Tibial artery (tissue), 4 donors: ENCODE measurements around the gene ITPR1.

ENCODE experiments used
- DNase-seq, 2 donors: peaks; one replicate each; pipeline ENCODE4 v3.0.0-alpha.2; 2019
- H3K27ac ChIP-seq, 2 donors: fragments of 200-600 bp; sonication (generic) in 1 of 2; 1 replicate in 1 of 2; 2 replicates in 1 of 2; pipeline ENCODE4 v1.5.1; 2018 to 2019; ENCODE audit warnings: mild to moderate bottlenecking in 1 of 2
- H3K27me3 ChIP-seq, 2 donors: fragments of 200-600 bp; sonication (generic) in 1 of 2; one replicate each; pipeline versions ENCODE4 v1.5.1 to v1.6.0; 2016 to 2019
- H3K36me3 ChIP-seq, 3 donors: fragments of 200-600 bp; sonication (generic) in 2 of 3; one replicate each; pipeline ENCODE4 v1.5.1; 2016 to 2019; ENCODE audit warnings: mild to moderate bottlenecking in 2 of 3
- H3K4me1 ChIP-seq, 4 donors: fragments of 200-600 bp; sonication (generic) in 2 of 4; 1 replicate in 3 of 4; 2 replicates in 1 of 4; pipeline ENCODE4 v1.5.1; 2016 to 2019
- H3K4me3 ChIP-seq, 2 donors: fragments of 200-600 bp; sonication (generic) in 1 of 2; 1 replicate in 1 of 2; 2 replicates in 1 of 2; pipeline ENCODE4 v1.5.1; 2018 to 2019; ENCODE audit warnings: mild to moderate bottlenecking in 2 of 2
- H3K9me3 ChIP-seq, 3 donors: fragments of 200-600 bp; sonication (generic) in 1 of 3; one replicate each; pipeline ENCODE4 v1.5.1; 2016 to 2019
- CTCF ChIP-seq, 2 experiments: fragments of 200-600 bp in 1 of 2; fragments of 450-650 bp in 1 of 2; IDR thresholded peaks; one replicate each; pipeline ENCODE4 v1.5.1; 2017 to 2019; ENCODE audit warnings: antibody characterized with exemption in 2 of 2, mild to moderate bottlenecking in 1 of 2, moderate library complexity in 1 of 2
- intact Hi-C: fragments of 100-400 bp; cut with DNase I; formaldehyde crosslinking; loops from one replicate; pipeline ENCODE4 v1.15.0; 2023; ENCODE audit warnings: low total_unique reads

The ITPR1 gene

GRCh38 chr3:4634894-4635293 lies 141.7 kb downstream of the ITPR1 start:
- peaks cover 0 to 10% (median 3%) of the 10 kb centered on the region in 4 donors for H3K4me1 ChIP-seq
- peaks cover 5 to 11% (median 5%) of the 10 kb centered on the region in 3 donors for H3K36me3 ChIP-seq
- H3K9me3 ChIP-seq = no peaks in the 10 kb centered on the region
- no peak overlapping the region for H3K27ac ChIP-seq
- no peak for TF ChIP-seq CTCF (IDR thresholded peaks at IDR 0.05)
- intact Hi-C loops = loop anchor here (2.0 kb wide), 1 partner anchor 286 kb away; no protein-coding TSS in a partner anchor
- no peak overlapping the region for H3K4me3 ChIP-seq
- no peak for DNase-seq
- no peaks in the 10 kb centered on the region for H3K27me3 ChIP-seq

GRCh38 chr3:4637265-4637664 lies 144.1 kb downstream of the ITPR1 start:
- no peak for TF ChIP-seq CTCF (IDR thresholded peaks at IDR 0.05)
- Histone ChIP-seq H3K4me1 (peaks cover 0 to 10% (median 3%) of the 10 kb centered on the region in 4 donors), H3K27ac (no peak overlapping the region), H3K27me3 (no peaks in the 10 kb centered on the region), H3K9me3 (no peaks in the 10 kb centered on the region), H3K36me3 (peaks cover 11 to 33% (median 12%) of the 10 kb centered on the region in 3 donors), H3K4me3 (no peak overlapping the region)
- DNase-seq = no peak
- intact Hi-C loops = no loop called here

GRCh38 chr3:4641863-4642563 lies 148.9 kb downstream of the ITPR1 start:
- Histone ChIP-seq H3K36me3 (peaks cover 41 to 75% (median 43%) of the 10 kb centered on the region in 3 donors), H3K27ac (peak overlapping the region in 1 of 2 donors; percentile 9)
- intact Hi-C loops = no loop called here

GRCh38 chr3:4642611-4643010 lies 149.5 kb downstream of the ITPR1 start:
- no peak for TF ChIP-seq CTCF (IDR thresholded peaks at IDR 0.05)
- Histone ChIP-seq H3K4me1 (no peaks in the 10 kb centered on the region), H3K27ac (peak overlapping the region in 1 of 2 donors; percentile 9), H3K27me3 (no peaks in the 10 kb centered on the region), H3K9me3 (no peaks in the 10 kb centered on the region), H3K4me3 (no peak overlapping the region), H3K36me3 (peaks cover 44 to 78% (median 49%) of the 10 kb centered on the region in 3 donors)
- intact Hi-C loops = no loop called here
- DNase-seq = no peak

More at GRCh38 chr3:4641863-4642563, 148.9 kb downstream of the ITPR1 start:
- no peak for DNase-seq
- no peaks in the 10 kb centered on the region for H3K4me1 ChIP-seq
- H3K9me3 ChIP-seq = no peaks in the 10 kb centered on the region
- no peaks in the 10 kb centered on the region for H3K27me3 ChIP-seq
- TF ChIP-seq CTCF (IDR thresholded peaks at IDR 0.05) = no peak
- no peak overlapping the region for H3K4me3 ChIP-seq

- no peak for DNase-seq
- intact Hi-C loops = no loop called here
- no peak overlapping the region for H3K27ac ChIP-seq
- no peaks in the 10 kb centered on the region for H3K4me1 ChIP-seq
- H3K4me3 ChIP-seq = no peak overlapping the region
- TF ChIP-seq CTCF (IDR thresholded peaks at IDR 0.05) = no peak
- peaks cover 44 to 76% (median 55%) of the 10 kb centered on the region in 3 donors for H3K36me3 ChIP-seq
- H3K9me3 ChIP-seq = no peaks in the 10 kb centered on the region
- no peaks in the 10 kb centered on the region for H3K27me3 ChIP-seq
Measured at GRCh38 chr3:4643904-4644547, 150.9 kb downstream of the ITPR1 start.
